Osteocyte (in vitro differentiated cells): ENCODE measurements around the gene LPCAT4. TPM values are rescaled to one million over a fixed set of nuclear protein-coding genes. Genes with fewer than 3 reads are reported as not detected.
"Not testable (repeated sequence)": the region's sequence is repeated elsewhere in the genome, so short reads cannot be mapped to it uniquely, and the experiment has no call there.

ENCODE experiments used
- DNase-seq: peaks from one replicate; pipeline ENCODE4 v3.0.0; 2021; ENCODE audit warnings: mixed read lengths; ENCODE audit not compliant: unreplicated experiment; ENCODE audit errors: extremely low spot score
- H3K27ac Mint-ChIP-seq: one replicate; pipeline ENCODE4 v1.8.0; 2021; ENCODE audit warnings: mild to moderate bottlenecking, mixed read lengths; ENCODE audit not compliant: unreplicated experiment
- H3K27me3 Mint-ChIP-seq: one replicate; pipeline ENCODE4 v1.8.0; 2021; ENCODE audit warnings: mixed read lengths; ENCODE audit not compliant: unreplicated experiment
- H3K36me3 Mint-ChIP-seq: one replicate; pipeline ENCODE4 v1.8.0; 2021; ENCODE audit warnings: mixed read lengths; ENCODE audit not compliant: unreplicated experiment
- H3K4me1 Mint-ChIP-seq: one replicate; pipeline ENCODE4 v1.8.0; 2021; ENCODE audit warnings: mixed read lengths; ENCODE audit not compliant: unreplicated experiment
- H3K4me3 Mint-ChIP-seq: one replicate; pipeline ENCODE4 v1.8.0; 2021; ENCODE audit warnings: mild to moderate bottlenecking, moderate library complexity, mixed read lengths; ENCODE audit not compliant: unreplicated experiment
- H3K9me3 Mint-ChIP-seq: one replicate; pipeline ENCODE4 v1.8.0; 2021; ENCODE audit warnings: mixed read lengths; ENCODE audit not compliant: unreplicated experiment
- CTCF ChIP-seq: fragments of 200-600 bp; sonication (generic); IDR thresholded peaks from 2 replicates; pipeline ENCODE4 v1.5.0; 2021; ENCODE audit warnings: antibody characterized with exemption, mild to moderate bottlenecking, moderate library complexity
- total RNA-seq: library from RNA; stranded (reverse); gene quantifications from 2 replicates; pipeline ENCODE4 v1.2.1, GENCODE V29; 2021

LPCAT4 gene
- total RNA-seq, 1 donor from 2014 or later: 49.0 TPM

DNA sequence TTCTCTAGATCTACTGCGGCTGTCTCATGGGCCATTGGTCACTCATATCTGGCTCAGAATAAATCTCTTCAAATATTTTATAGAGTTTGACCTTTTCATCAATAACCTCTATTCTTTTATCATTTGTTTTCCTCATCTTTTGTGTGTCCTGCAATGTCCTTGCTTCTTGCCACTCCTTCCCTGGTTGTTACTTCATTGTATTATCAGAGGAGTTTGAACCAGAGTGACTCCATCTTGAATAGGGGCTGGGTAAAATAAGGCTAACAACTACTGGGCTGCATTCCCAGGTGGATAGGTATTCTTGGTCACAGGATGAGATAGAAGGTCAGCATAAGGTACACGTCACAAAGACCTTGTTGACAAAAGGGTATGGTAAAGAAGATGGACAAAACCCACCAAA lies 9.9 kb upstream of the LPCAT4 start:
- no peak for DNase-seq
- no peak for TF ChIP-seq CTCF
- Mint-ChIP-seq H3K4me3 (no peak overlapping the region), H3K4me1 (no peaks in the 10 kb centered on the region), H3K27me3 (no peaks in the 10 kb centered on the region), H3K9me3 (no peaks in the 10 kb centered on the region), H3K27ac (no peak overlapping the region), H3K36me3 (peaks cover 4% of the 10 kb centered on the region)

DNA sequence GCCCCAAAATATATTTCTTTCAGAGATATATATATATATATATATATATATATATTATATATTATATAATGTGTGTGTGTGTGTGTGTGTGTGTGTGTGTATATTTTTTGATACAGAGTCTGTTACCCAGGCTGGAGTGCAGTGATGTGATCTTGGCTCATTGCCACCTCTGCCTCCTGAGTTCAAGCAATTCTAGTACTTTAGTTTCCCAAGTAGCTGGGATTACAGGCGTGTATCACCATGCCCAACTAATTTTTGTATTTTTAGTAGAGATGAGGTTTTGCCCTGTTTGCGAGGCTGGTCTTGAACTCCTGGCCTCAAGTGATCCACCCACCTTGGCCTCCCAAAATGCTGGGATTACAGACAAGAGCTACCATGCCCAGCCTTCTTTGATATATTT lies 8.5 kb upstream of the LPCAT4 start:
- H3K9me3 Mint-ChIP-seq, H3K4me1 Mint-ChIP-seq, H3K36me3 Mint-ChIP-seq, H3K27me3 Mint-ChIP-seq, DNase-seq, H3K4me3 Mint-ChIP-seq, H3K27ac Mint-ChIP-seq: not testable (repeated sequence)

DNA sequence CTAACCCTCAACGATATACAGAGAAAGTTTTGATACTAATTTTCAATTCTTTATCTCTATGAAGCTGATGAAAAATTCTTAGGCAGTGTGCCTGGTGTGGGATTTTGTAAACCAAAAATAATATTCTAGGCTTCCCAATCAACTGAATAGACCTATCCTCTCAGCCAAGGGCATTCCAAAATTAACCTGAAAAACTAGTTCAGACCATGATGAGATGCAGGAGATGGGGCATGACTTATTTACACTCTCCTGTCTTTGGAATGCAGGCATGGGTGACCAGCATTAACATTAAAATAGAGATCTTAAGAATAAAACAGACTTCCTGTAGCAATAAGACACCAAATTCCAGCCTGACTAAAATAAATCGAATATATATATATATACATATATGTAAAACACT lies 7.8 kb upstream of the LPCAT4 start:
- Mint-ChIP-seq H3K9me3 (no peaks in the 10 kb centered on the region), H3K4me3 (no peak overlapping the region), H3K4me1 (no peaks in the 10 kb centered on the region), H3K36me3 (peaks cover 2% of the 10 kb centered on the region), H3K27me3 (no peaks in the 10 kb centered on the region), H3K27ac (no peak overlapping the region)
- no peak for DNase-seq
- TF ChIP-seq CTCF: no peak

GRCh38 chr15:34373951-34374350 lies 7.0 kb upstream of the LPCAT4 start:
- Mint-ChIP-seq H3K36me3 (peaks cover 2% of the 10 kb centered on the region), H3K9me3 (no peaks in the 10 kb centered on the region), H3K27me3 (no peaks in the 10 kb centered on the region), H3K4me3 (no peak overlapping the region), H3K4me1 (no peaks in the 10 kb centered on the region), H3K27ac (no peak overlapping the region)
- no peak for TF ChIP-seq CTCF
- no peak for DNase-seq

- Mint-ChIP-seq H3K4me3 (no peak overlapping the region), H3K4me1 (peaks cover 15% of the 10 kb centered on the region)
- TF ChIP-seq CTCF: no peak
These were observed 3.6 kb upstream of the LPCAT4 start for GRCh38 chr15:34370643-34371042.

GRCh38 chr15:34370129-34370528 lies 3.1 kb upstream of the LPCAT4 start:
- Mint-ChIP-seq H3K36me3 (no peaks in the 10 kb centered on the region), H3K27ac (no peak overlapping the region), H3K9me3 (no peaks in the 10 kb centered on the region), H3K27me3 (no peaks in the 10 kb centered on the region), H3K4me1 (peaks cover 18% of the 10 kb centered on the region), H3K4me3 (no peak overlapping the region)
- no peak for DNase-seq
- no peak for TF ChIP-seq CTCF

More at GRCh38 chr15:34370643-34371042, 3.6 kb upstream of the LPCAT4 start:
- Mint-ChIP-seq H3K27me3 (no peaks in the 10 kb centered on the region), H3K9me3 (no peaks in the 10 kb centered on the region), H3K27ac (no peak overlapping the region), H3K36me3 (no peaks in the 10 kb centered on the region)
- DNase-seq: no peak
